ENCODE measurements around the gene ITGBL1. TPM values are rescaled to one million over a fixed set of nuclear protein-coding genes. Genes with fewer than 3 reads are reported as not detected.

Gene ITGBL1
- polyA plus RNA-seq, 3 donors = not detected

DNA sequence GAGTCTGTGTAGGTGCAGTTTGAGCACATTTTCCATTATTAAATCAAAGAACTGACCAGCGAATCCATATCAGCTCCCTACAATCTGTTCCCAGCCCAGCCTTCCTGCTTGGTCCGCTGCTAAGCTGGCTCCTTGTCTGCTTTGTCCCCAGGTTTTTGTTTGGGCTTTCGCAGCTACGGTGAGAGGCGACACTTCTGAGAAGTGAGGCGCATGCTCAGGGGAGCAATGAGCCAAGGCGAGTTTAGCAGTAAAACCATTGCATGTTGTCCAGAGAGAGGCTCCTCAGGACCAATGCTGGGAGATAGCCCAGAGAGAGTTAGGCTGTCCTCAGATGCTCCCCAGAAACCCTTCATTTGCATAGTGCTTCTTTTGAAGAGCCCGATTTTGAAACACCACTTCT, 162.0 kb downstream of the ITGBL1 start:
- Histone ChIP-seq H3K36me3 (replicated peaks in 1 of 2; ENCODE audit: control insufficient read depth in 1 of 2, insufficient read depth in 2 of 2, low read length in 2 of 2) (no peaks in the 10 kb centered on the region), H3K27me3 (ENCODE audit: control insufficient read depth in 2 of 2, insufficient read depth in 2 of 2, low read length in 2 of 2) (no peaks in the 10 kb centered on the region), H2AFZ (ENCODE audit: insufficient read depth, low read depth, low read length, poor library complexity, severe bottlenecking) (no peak overlapping the region), H3K4me2 (replicated peaks; ENCODE audit: extremely low read depth, low read length, poor library complexity, severe bottlenecking) (no peak overlapping the region), H3K4me1 (ENCODE audit: control insufficient read depth in 1 of 2, insufficient read depth in 2 of 2, low read length in 2 of 2) (no peaks in the 10 kb centered on the region), H3K79me2 (ENCODE audit: insufficient read depth, low read length) (no peaks in the 10 kb centered on the region), H3K9ac (ENCODE audit: insufficient read depth, low read length, poor library complexity, severe bottlenecking) (no peak overlapping the region), H3K27ac (ENCODE audit: low read depth in 1 of 2, low read length in 2 of 2) (no peak overlapping the region), H4K20me1 (ENCODE audit: insufficient read depth, low read length) (no peaks in the 10 kb centered on the region), H3K9me3 (replicated peaks in 1 of 2; ENCODE audit: control insufficient read depth in 1 of 2, insufficient read depth in 1 of 2, low read length in 2 of 2) (no peaks in the 10 kb centered on the region), H3K4me3 (replicated peaks in 1 of 3; ENCODE audit: low read depth in 2 of 3, low read length in 3 of 3) (no peak overlapping the region)
- H3K27me3 Mint-ChIP-seq (ENCODE audit: low read depth in 3 of 3) = no peaks in the 10 kb centered on the region
- DNase-seq = no peak
- peaks cover 0 to 7% (median 3%) of the 10 kb centered on the region in 7 donors for H3K9me3 Mint-ChIP-seq
- TF ChIP-seq, protein P1, sequence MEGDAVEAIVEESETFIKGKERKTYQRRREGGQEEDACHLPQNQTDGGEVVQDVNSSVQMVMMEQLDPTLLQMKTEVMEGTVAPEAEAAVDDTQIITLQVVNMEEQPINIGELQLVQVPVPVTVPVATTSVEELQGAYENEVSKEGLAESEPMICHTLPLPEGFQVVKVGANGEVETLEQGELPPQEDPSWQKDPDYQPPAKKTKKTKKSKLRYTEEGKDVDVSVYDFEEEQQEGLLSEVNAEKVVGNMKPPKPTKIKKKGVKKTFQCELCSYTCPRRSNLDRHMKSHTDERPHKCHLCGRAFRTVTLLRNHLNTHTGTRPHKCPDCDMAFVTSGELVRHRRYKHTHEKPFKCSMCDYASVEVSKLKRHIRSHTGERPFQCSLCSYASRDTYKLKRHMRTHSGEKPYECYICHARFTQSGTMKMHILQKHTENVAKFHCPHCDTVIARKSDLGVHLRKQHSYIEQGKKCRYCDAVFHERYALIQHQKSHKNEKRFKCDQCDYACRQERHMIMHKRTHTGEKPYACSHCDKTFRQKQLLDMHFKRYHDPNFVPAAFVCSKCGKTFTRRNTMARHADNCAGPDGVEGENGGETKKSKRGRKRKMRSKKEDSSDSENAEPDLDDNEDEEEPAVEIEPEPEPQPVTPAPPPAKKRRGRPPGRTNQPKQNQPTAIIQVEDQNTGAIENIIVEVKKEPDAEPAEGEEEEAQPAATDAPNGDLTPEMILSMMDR (IDR thresholded peaks at IDR 0.05) = no peak
- no peaks in the 10 kb centered on the region for H3K36me3 Mint-ChIP-seq
- intact Hi-C loops (cut with micrococcal nuclease) = no loop called here
- no peak overlapping the region for H3K4me3 Mint-ChIP-seq
- no peaks in the 10 kb centered on the region for H3K4me1 Mint-ChIP-seq
- WGBS (ENCODE audit: insufficient coverage) = 87% methylated on average over 8 of the region's 8 CpGs
- H3K27ac Mint-ChIP-seq = no peak overlapping the region

DNA sequence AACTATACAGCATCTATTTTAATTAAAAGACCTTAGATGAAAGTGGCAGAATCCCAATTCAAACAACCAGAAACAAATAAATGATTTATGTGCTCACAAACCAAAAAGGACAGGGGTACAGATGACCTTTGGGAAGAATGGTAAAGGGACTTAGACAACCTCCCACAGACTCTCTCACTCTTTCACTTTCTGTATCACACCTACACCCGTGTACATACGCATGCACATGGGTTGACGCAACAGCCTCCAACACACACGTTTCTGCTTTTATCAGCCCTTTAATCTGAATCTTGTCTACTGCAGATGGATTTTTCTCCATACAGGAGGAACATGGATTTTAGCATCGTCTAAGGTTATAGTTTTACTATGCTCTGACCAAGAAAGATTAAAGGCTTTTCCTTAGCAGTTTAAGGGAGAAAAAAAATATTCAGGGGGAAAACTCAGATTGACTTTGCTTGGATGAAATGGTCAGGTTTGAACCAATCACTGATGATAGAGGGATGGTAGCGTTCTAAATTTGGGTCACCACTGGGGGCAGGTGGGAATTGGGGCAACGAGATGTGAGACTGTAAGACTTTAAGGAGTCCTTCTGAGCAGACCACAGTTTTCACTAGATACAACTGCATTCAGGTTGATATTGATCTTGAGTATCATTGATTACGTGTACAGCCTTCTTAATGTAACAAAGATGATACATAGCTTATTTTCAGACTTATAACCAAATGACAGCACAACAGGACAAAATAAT, 166.1 kb downstream of the ITGBL1 start:
- Histone ChIP-seq H3K27me3 (ENCODE audit: control insufficient read depth in 2 of 2, insufficient read depth in 2 of 2, low read length in 2 of 2) (no peaks in the 10 kb centered on the region), H3K4me2 (replicated peaks; ENCODE audit: extremely low read depth, low read length, poor library complexity, severe bottlenecking) (no peak overlapping the region), H3K79me2 (ENCODE audit: insufficient read depth, low read length) (no peaks in the 10 kb centered on the region), H3K4me1 (ENCODE audit: control insufficient read depth in 1 of 2, insufficient read depth in 2 of 2, low read length in 2 of 2) (peaks cover 3 to 4% of the 10 kb centered on the region in 2 donors), H2AFZ (ENCODE audit: insufficient read depth, low read depth, low read length, poor library complexity, severe bottlenecking) (no peak overlapping the region), H3K9ac (ENCODE audit: insufficient read depth, low read length, poor library complexity, severe bottlenecking) (no peak overlapping the region), H3K36me3 (replicated peaks in 1 of 2; ENCODE audit: control insufficient read depth in 1 of 2, insufficient read depth in 2 of 2, low read length in 2 of 2) (no peaks in the 10 kb centered on the region), H3K9me3 (replicated peaks in 1 of 2; ENCODE audit: control insufficient read depth in 1 of 2, insufficient read depth in 1 of 2, low read length in 2 of 2) (no peaks in the 10 kb centered on the region), H3K27ac (ENCODE audit: low read depth in 1 of 2, low read length in 2 of 2) (no peak overlapping the region), H3K4me3 (replicated peaks in 1 of 3; ENCODE audit: low read depth in 2 of 3, low read length in 3 of 3) (no peak overlapping the region), H4K20me1 (ENCODE audit: insufficient read depth, low read length) (no peaks in the 10 kb centered on the region)
- intact Hi-C loops (cut with micrococcal nuclease) = no loop called here
- H3K27ac Mint-ChIP-seq = no peak overlapping the region
- H3K4me1 Mint-ChIP-seq = peaks cover 4% of the 10 kb centered on the region
- H3K36me3 Mint-ChIP-seq = no peaks in the 10 kb centered on the region
- H3K4me3 Mint-ChIP-seq = no peak overlapping the region
- peaks cover 0 to 3% (median 0%) of the 10 kb centered on the region in 7 donors for H3K9me3 Mint-ChIP-seq
- WGBS (ENCODE audit: insufficient coverage) = 100% methylated on average over 1 of the region's 8 CpGs
- DNase-seq = no peak
- no peaks in the 10 kb centered on the region for H3K27me3 Mint-ChIP-seq (ENCODE audit: low read depth in 3 of 3)
- TF ChIP-seq, protein P1 (IDR thresholded peaks at IDR 0.05) = no peak

Data from CD14-positive monocyte (primary cell).